Frontal cortex (tissue), 4 donors: ENCODE measurements around the gene REV3L. TPM values are rescaled to one million over a fixed set of nuclear protein-coding genes. Genes with fewer than 3 reads are reported as not detected.
A peak's percentile ranks its signal among the peaks of the same experiment; 100 is the strongest.
"Not testable (repeated sequence)": the region's sequence is repeated elsewhere in the genome, so short reads cannot be mapped to it uniquely, and the experiment has no call there.

Experiments used
- DNase-seq, 2 donors: peaks; one replicate each; pipeline ENCODE4 v3.0.0; 2012; ENCODE audit warnings: low spot score in 2 of 2
- FAIRE-seq: peaks from 2 replicates; lab custom pipeline; 2012; peaks lifted over from hg19 to GRCh38; lab: Jason Lieb, UNC
- total RNA-seq: library from RNA; depleted of rRNA; stranded (reverse); fragments of >200 nt; gene quantifications from one replicate; pipeline ENCODE4 v1.2.3, GENCODE V29; 2014
- donor health status: control.
- donor health status: control.
- donor health status: control.

Gene REV3L
- total RNA-seq, 1 donor from 2014 or later, result 95.0 TPM

DNA sequence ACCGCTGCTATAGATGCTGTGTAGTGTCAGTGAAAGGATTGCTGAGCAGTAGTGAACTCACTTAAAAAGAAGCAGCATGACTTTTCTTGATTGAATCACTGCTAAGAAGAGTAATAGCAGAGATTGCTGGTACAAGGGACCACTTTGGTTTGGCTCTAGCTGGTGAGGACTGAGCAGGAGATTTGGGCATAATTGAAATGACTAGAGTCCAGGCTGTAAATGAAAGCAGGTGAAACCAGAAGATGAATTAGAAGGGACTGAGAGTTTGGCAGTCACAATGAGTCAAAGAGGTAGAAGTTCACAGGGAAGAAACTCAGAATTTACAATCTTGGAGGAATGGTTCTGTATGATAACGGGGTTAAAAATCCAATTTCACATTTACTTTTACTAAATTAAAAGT, 19.1 kb upstream of the REV3L start:
- FAIRE-seq (no peak), DNase-seq (no peak)

DNA sequence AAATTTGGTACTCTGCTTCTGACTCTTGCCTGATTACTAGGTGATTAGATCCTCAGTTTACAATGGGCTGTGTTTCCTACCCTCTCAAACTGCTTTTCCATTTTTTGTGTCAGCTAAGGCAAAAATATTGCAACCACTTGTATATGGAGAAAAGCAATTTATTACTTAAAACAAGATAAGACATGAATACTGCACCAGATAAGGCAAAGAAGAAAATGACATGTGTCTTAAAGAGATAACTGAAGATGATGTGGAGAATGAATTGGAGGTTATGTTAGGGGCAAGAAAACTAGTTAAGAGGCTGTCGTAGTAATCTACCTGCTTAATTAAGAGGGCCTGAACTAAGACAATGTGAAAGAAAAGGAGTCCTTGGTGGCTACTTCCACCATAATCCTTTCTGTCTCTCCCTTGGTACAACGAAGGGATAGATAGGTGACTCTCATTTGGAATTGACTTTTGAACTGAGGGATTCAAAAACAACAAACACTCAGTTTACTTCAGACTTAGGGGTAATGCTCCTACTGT, 16.3 kb upstream of the REV3L start:
- FAIRE-seq (no peak), DNase-seq (no peak)

- no peak for DNase-seq
- FAIRE-seq, result no peak
Measured at GRCh38 chr6:111494951-111495635, 12.1 kb upstream of the REV3L start.

GRCh38 chr6:111492499-111492898, 9.5 kb upstream of the REV3L start:
- no peak for FAIRE-seq
- DNase-seq, result no peak

GRCh38 chr6:111490067-111490466, 7.0 kb upstream of the REV3L start:
- FAIRE-seq (no peak), DNase-seq (no peak)

GRCh38 chr6:111487661-111488060, 4.6 kb upstream of the REV3L start:
- DNase-seq (no peak), FAIRE-seq (no peak)

DNA sequence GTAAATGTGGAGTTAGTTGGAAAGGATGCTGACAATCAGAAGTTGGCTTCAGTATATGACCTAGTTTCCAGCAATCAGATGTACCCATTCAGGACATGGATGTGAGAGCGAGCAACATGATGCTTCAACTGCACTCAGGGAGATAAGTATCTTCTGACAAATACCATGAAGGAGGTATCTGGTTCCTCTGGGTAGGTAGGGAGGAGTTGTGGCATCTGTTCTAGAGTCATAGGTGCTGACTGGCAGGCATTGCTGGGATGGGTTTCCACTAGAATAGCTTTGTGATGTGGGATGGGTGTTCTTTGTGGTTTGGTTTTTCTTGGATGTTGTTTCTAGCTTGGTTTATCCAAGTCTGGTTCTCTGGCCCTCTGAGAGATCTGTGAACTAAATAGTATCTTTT, 3.9 kb upstream of the REV3L start:
- DNase-seq (no peak), FAIRE-seq (no peak)

DNA sequence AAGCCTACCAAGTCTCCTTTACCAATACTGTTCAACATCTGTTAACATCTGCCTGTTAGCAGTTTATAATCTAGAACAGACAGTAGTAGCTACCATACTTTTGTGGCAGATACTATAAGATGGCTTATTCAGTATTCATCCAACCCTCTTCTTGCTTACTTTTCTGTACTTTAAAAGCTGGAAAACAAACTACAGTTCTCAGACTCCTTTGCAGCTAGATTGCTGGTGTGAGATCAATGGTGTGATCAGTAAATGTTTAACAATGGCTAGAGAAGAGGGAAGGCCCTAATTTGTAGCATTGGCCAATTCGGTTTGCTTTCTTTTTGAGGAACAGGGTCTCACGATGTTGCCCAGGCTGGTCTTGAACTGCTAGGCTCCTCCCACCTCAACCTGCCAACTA, 3.5 kb upstream of the REV3L start:
- DNase-seq (no peak), FAIRE-seq (no peak)

- DNase-seq (no peak), FAIRE-seq (no peak)
Measured at GRCh38 chr6:111485342-111485741, 2.3 kb upstream of the REV3L start.

DNA sequence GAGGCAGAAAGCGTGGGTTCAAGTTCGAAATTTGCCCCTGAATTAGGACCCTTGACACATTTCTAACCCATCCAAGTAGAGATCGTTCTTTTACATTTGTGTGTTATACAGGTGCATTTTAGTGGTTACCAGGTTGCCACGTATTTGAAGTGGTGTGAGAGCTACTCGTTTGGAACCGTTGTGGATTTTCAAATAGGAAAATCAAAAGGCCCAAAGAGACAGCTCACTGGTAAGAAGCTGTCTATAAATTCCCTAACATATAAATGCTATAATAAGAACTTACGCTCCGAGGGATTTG, 1.6 kb upstream of the REV3L start:
- FAIRE-seq (no peak), DNase-seq (no peak)

GRCh38 chr6:111483736-111484632, 966 bp upstream of the REV3L start:
- FAIRE-seq (no peak), DNase-seq (peak; percentile 66 to 70)

GRCh38 chr6:111482188-111482958, 645 bp downstream of the REV3L start:
- DNase-seq, result peak; percentile 32 to 61
- FAIRE-seq, result no peak

GRCh38 chr6:111481836-111482187, 1.2 kb downstream of the REV3L start:
- FAIRE-seq (no peak), DNase-seq (no peak)

DNA sequence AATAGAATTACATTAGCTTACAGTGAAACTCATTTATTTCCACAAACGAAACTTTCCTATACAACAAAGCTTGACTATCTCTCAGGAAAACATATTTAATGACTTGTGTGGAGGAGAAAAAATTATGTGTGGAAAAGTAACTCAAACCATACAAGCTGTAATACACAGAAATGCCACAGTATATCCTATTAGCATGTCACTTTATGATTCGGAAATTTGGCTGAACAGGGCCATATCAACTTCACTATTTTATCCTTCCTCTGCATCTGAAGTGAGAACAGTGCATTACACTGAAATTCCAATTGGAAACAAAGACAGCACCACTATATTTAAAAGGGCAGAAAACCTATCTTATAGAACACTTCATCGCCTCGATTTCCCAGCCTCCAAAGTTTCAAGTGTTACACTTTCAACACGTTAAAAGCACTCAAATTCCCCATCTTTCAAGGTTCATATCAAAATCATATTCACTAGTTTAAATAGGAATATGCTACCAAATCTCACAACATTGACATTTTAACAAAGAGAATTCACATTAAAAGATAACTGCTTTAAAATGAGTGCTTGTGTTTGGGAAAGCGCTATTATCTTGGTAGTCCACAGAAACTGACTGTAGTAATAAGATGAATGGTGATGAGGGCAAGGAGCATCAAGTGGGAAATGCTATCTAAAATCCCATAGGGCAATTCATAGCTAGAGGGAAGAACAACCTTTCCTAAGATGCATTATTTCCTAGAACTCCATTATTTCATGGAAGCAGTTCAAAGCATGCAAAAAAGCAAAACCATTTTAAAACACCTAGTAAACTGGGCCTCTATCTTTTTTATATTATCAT, 1.8 kb downstream of the REV3L start:
- DNase-seq (no peak), FAIRE-seq (no peak)

DNA sequence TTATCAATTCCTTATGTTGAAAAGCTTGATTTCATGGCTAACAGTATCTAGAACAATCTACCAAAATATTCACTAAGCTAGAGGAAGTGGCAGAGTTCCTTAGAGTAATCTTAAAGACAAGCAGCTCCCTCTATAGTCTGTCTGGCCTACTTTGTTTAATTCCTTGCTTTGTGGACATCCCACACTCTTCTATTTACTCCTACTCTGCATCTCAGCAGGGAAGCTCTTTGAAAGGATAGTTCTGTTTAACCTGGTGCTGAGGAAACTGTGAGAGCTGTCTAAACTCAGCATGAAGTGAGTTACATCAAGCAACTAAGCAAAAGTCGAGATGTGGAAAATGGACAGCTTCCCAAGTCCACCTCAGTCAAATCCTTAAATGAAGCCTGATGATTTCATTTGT, 4.3 kb downstream of the REV3L start:
- DNase-seq (peak in 1 of 2 donors; percentile 25), FAIRE-seq (no peak)

- DNase-seq (no peak), FAIRE-seq (no peak)
Measured at GRCh38 chr6:111478064-111478476, 4.9 kb downstream of the REV3L start.

- DNase-seq (no peak), FAIRE-seq (no peak)
Measured at GRCh38 chr6:111477481-111477938, 5.5 kb downstream of the REV3L start.

- not testable (repeated sequence) for DNase-seq, FAIRE-seq
Measured at GRCh38 chr6:111476061-111476460, 7.0 kb downstream of the REV3L start.

- no peak for FAIRE-seq
- no peak for DNase-seq
Measured at GRCh38 chr6:111474771-111475170, 8.2 kb downstream of the REV3L start.

DNA sequence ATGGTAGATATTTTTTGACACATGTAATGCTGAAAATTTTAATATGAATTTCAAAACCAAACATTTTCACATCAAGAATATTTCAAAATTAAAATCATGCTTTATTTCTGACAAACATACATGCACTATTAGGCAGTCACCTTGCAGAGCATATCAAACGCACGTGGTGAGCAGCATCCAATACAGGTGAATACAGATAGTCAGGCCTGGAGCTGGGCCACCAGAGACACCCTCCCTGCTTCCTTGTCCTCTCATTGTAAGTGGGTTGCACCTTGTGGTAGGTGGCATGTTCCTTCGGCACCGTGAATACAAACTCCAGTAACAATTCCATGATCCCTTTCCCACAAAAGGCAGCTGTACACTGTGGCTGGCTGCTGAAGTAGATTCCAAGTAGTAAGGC, 8.9 kb downstream of the REV3L start:
- FAIRE-seq, result no peak
- DNase-seq, result no peak
